Peyer's patch (tissue), 4 donors: ENCODE data around the gene IGFBPL1.

Experiments
- POLR2A ChIP-seq, 2 donors: fragments of 450-650 bp; IDR thresholded peaks; one replicate each; pipeline ENCODE4 v1.5.1; 2017; ENCODE audit warnings: antibody characterized with exemption in 2 of 2, mild to moderate bottlenecking in 2 of 2, moderate library complexity in 2 of 2
- TF ChIP-seq, protein P1 (sequence below), 6 experiments: fragments of 450-650 bp in 4 of 6; fragments of 200-600 bp in 2 of 6; sonication (generic) in 1 of 6; IDR thresholded peaks; one replicate each; pipeline ENCODE4 v1.5.1; 2017 to 2019; ENCODE audit warnings: antibody characterized with exemption in 6 of 6, mild to moderate bottlenecking in 3 of 6, moderate library complexity in 1 of 6

GRCh38 chr9:38396371-38396671 is 27.9 kb downstream of the IGFBPL1 start:
- TF ChIP-seq, protein P1, sequence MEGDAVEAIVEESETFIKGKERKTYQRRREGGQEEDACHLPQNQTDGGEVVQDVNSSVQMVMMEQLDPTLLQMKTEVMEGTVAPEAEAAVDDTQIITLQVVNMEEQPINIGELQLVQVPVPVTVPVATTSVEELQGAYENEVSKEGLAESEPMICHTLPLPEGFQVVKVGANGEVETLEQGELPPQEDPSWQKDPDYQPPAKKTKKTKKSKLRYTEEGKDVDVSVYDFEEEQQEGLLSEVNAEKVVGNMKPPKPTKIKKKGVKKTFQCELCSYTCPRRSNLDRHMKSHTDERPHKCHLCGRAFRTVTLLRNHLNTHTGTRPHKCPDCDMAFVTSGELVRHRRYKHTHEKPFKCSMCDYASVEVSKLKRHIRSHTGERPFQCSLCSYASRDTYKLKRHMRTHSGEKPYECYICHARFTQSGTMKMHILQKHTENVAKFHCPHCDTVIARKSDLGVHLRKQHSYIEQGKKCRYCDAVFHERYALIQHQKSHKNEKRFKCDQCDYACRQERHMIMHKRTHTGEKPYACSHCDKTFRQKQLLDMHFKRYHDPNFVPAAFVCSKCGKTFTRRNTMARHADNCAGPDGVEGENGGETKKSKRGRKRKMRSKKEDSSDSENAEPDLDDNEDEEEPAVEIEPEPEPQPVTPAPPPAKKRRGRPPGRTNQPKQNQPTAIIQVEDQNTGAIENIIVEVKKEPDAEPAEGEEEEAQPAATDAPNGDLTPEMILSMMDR (IDR thresholded peaks at IDR 0.05): no peak
- TF ChIP-seq POLR2A (IDR thresholded peaks at IDR 0.05): no peak
